Coronary artery (tissue), 2 donors: ENCODE measurements around the gene MECR.
A peak's percentile ranks its signal among the peaks of the same experiment; 100 is the strongest.

ENCODE experiments used
- DNase-seq: peaks from one replicate; pipeline ENCODE4 v3.0.0-alpha.2; 2017; ENCODE audit warnings: low spot score
- H3K27ac ChIP-seq, 2 donors: fragments of 200-600 bp; sonication (generic); one replicate each; pipeline ENCODE4 v1.5.1; 2016 to 2019
- H3K4me3 ChIP-seq: fragments of 200-600 bp; sonication (generic); 2 replicates; pipeline ENCODE4 v1.5.1; 2016; ENCODE audit warnings: mild to moderate bottlenecking, moderate library complexity
- CTCF ChIP-seq: fragments of 200-600 bp; sonication (generic); IDR thresholded peaks from one replicate; pipeline ENCODE4 v1.5.1; 2019; ENCODE audit warnings: antibody characterized with exemption

The MECR gene

DNA sequence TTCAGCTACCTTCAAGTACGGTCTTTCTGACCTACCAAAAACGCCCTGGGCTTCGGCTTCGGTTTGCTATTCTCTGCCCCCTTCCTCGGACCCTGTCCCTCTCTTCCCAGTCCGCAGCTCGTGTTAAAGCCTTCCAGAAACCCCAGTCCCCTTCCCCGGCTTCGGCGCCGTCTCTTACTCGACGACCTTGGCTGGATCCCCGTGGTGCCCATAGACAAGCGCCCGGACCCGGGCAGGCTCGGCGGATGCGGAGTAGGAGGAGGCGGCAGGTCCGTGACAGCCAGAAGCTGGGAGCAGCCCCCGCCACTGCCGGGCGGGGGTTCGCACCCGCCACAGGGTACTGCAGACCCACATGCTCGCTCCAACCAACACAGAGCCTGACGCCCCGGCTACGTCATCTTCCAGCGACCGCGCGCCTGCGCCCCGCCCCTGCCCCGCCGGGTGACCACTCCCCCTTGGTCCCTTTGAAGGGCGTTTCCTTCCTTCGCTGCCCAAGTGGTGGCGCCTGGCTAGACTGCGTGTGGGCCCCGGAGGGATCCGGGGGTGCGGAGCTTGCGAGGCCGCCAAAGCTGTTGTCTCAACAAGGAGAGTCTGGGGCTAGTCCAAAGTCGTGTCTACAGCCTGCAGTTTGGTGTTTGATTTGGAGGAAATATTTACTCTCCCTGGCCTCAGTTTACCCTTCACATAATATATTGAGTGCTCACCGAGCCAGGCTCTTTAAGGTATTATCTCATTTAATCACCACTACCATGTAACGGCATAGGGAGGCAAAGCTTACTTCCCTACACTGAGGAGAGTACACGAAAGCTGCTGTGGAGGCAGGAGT is at the start of gene MECR:
MECR (minus strand) TSS at position 382 of the 826 bp plus-strand sequence; CDS start at position 354, 28 bp downstream.
- Histone ChIP-seq H3K4me3 (peak within 1 kb of the TSS; percentile 76), H3K27ac (peak within 1 kb of the TSS; percentile 38 to 78)
- peak; percentile 97 for DNase-seq
- no peak for TF ChIP-seq CTCF

DNA sequence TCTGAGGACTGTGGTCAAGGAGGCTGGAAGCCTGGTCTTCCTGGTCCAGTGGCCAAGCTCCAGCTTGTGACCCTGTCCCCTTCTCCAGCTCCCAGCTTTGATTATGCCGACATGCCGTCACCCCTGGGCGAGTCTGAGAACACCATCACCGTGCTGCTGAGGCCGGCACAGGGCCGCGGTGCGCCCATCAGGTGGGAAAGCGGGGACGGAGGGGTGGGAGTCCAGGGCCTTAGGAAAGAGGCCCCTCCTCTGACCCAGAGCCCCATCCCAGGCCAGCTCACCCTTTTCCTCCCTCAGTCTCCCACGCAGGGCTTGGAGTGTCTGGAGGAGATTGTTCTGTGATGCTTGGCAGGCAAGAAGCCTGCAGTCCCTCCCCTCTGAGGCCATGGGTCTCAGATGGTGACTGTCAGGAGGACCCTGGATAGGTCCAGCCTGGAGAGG is 49.2 kb upstream of the MECR start:
- TF ChIP-seq CTCF, result no peak
- no peak for DNase-seq
- no peak overlapping the region for H3K4me3 ChIP-seq

DNA sequence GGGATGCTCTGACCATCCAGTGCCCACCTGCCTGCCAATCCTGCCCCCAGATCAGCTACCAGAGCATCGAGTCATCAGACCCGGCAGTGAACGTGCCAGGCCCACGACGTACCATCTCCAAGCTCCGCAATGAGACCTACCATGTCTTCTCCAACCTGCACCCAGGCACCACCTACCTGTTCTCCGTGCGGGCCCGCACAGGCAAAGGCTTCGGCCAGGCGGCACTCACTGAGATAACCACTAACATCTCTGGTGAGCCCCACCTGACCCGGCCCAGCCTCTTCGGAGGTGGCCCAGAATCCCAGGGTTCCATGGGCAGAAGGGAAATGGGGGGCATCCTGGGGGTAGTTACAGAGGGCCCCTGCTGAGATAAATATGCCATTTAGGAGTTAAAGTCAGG is 48.7 kb upstream of the MECR start:
- no peak for DNase-seq

More for the DNA sequence above, 49.2 kb upstream of the MECR start:
- H3K27ac ChIP-seq, result no peak overlapping the region

DNA sequence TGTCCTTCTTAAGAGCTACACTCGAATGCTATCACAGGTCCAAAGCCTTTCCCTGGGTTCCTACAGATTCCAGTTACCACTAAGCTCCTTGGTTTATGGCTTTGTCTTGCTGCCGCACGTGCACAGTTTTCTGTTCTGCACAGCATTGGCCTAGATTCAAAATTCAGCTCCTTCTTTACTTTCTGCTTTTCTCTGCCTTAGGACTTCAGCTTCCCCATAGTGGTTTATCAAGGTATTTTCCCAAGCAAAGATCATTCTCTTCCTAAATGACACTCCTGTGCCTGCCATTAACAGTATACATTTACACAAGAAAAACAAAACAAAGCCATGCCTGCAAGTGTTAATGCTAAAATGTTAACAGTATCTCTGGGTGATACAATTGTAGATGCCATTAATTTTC is 47.4 kb upstream of the MECR start:
- TF ChIP-seq CTCF, result no peak
- no peak for DNase-seq
- H3K4me3 ChIP-seq, result no peak overlapping the region
- no peak overlapping the region for H3K27ac ChIP-seq

More for the DNA sequence above, 48.7 kb upstream of the MECR start:
- no peak for TF ChIP-seq CTCF
- no peak overlapping the region for H3K27ac ChIP-seq
- H3K4me3 ChIP-seq, result no peak overlapping the region

- no peak for TF ChIP-seq CTCF
- no peak for DNase-seq
- H3K4me3 ChIP-seq, result no peak overlapping the region
- no peak overlapping the region for H3K27ac ChIP-seq
These were observed 44.7 kb upstream of the MECR start for GRCh38 chr1:29275435-29275834.

DNA sequence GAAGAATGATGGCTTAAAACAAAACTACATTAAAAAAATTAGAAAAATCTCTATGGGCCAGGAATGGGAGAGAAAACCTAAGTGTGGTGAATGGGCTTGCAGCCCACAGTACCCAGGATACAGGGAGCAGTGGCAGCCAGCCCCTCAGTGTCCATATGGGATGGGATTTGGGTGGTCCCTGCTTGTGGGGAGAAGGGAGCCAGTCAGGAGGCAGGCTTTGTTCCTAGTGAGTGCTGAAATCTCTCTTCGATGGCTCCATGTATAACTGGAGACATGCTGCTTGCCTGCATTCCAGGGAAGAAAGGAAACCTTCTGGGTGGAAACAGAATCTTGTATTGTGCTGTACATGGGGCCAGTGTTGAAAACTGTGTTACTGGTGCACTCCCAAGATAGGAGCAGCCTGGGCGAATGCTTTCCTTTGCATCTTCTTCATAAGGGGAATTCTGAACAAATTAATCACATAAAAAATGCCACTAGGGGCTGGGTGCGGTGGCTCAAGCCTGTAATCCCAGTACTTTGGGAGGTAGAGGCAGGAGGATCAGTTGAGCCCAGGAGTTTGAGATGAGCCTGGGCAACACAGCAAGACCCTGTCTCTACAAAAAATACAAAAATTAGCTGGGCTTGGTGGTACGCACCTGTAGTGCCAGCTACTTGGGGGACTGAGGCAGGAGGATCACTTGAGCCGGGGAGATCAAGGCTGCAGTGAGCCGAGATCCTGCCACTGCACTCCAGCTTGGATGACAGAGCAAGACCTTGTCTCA is 41.6 kb upstream of the MECR start:
- Histone ChIP-seq H3K4me3 (peak overlapping the region; percentile 24), H3K27ac (peak overlapping the region in 1 of 2 donors; percentile 54)
- no peak for DNase-seq
- no peak for TF ChIP-seq CTCF
